HG03442 (cell line): ENCODE results near the gene ASPSCR1.

Source experiments
- ATAC-seq: cut with Tn5 transposase; IDR thresholded peaks from one replicate; pipeline ENCODE4 v1.9.1; 2021; ENCODE audit warnings: mild to moderate bottlenecking, moderate library complexity; ENCODE audit not compliant: unreplicated experiment

The ASPSCR1 gene

GRCh38 chr17:81977211-81977808 lies at the start of gene ASPSCR1:
Gene ASPSCR1 (plus strand): TSS chr17:81977629. CDS start chr17:81977647, 18 bp downstream.
- peak; percentile 77 for ATAC-seq

DNA sequence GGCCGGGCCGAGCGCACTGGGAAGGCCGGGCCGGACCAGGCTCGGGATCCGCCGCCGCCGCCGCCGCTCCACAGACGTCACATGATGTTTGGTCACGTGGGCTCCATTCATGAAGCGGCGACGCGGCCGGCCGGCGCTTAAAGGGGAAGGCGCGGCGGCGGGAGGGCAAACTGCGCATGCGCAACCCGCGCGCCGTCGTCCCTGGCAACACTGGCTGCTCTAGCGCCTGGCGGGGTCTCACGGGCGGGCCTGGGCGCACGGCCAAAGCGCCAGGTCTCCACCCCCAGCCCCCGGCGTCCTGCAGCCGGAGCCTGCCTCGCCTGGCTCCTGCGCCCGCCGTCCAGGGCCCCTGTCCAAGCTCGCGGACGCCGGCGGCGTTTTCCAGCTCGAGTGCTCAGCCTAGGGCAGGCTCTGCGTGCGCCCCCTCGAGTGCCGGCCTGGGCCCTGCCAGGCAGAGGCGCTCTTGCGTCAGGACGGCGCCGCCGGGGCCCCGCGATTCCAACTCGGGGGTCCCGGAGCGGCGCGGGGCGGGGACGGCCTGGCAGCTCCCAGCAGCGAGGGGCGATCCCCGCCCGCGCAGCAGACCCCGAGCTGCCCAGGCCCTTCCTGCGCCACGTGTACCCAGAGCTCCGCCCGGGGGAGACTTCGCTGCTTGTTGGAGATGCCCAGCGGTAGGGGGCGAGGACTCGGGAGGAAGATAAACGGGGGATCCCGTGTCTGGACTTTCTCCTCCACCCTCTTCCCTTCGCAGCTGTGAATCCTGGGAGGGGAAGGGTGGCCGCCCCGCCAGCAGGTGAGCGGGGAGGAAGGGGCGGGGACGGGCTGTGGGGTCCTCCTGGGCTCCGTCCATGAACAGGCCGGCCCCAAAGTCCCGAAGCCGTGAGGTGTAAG lies 49.5 kb upstream of the ASPSCR1 start, which contains the start of gene MAFG:
Gene MAFG (minus strand): TSS at position 83 of the 891 bp plus-strand sequence. CDS start 4,550 bp downstream, outside the sequence.
- peak; percentile 59 for ATAC-seq

- no peak for ATAC-seq
Observed at GRCh38 chr17:81928544-81929252, 48.7 kb upstream of the ASPSCR1 start.

GRCh38 chr17:81929253-81930141 lies 47.9 kb upstream of the ASPSCR1 start:
- no peak for ATAC-seq

DNA sequence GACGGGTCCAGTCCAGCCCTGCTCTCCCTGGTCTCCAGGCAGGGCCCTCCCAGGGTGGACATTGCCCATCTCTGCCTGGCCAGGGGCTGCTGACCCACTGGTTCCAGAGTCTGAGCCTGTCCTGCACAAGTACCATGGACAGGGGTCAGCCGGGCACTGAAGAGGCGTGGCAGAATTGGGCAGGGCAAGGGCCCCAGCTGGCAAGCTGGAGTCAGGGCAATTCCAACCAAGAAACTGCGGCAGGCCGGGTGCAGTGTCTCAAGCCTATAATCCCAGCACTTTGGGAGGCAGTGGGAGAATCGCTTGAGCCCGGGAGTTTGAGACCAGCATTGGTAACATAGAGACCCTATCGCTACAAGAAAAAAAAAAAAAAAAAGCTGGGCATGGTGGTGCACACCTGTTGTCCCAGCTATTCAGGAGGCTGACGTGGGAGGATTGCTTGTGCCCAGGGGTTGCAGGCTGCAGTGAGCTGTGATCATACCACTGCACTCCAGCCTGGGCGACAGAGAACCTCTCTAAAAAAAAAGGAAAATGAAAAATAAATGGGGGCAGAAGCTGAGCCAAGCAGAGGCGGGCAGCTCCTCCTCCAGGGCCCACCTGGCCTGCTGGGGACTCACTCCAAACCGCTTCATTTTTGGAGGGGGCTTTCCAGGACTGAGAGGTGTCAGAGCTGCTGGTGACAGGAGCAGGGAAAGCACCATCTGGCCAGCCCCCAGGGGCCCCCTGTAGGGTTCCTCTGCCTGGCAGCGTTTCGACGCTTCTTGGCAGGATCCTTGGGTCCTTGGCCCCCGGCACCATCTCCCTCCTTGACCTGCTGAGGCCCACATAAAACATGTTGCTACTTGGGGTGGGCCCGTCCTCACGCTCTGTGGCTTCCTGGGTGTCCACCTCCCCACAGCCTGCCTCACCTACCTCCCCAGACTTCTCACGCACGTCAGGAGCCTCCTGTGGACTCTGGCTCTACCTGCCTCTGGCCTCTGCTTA lies 47.0 kb upstream of the ASPSCR1 start:
- ATAC-seq = no peak

- ATAC-seq = no peak
Observed at GRCh38 chr17:81931189-81931556, 46.3 kb upstream of the ASPSCR1 start.

DNA sequence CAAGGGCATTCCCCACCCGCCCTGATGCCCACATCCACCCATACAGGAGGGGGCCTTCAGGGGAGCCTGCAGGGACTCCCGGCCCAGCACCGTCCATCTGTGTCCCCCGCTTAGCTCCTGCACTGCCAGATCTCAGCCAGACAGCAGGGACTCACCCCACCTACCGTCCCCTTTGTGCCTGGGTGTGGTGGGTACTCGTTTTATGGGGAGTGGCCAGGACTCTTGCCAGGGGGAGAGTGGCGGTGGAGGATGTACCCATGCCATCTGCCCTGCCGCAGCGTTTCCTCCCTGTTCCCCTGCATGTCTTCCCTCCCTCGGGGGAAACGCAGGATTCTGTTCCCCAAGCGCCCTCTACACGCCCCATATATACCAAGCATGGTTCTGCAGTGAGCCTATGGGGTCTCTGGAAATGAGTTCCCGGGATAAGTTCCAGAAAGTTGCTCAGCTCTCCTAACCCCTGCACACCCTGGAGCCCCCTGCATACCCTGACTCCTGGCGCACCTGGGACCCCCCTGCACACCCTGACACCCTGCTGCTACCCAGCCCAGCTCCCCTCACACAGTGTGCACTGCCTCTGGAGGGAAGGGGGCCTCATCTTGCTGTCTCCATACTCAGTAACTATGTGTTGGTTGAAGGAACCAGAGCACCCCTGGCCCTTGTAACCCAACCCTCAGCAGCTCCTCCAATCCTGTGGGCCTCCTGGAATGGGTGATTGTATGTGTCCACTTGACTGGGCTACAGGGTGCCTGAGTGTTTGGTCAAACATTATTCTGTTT lies 45.7 kb upstream of the ASPSCR1 start:
- ATAC-seq = no peak

DNA sequence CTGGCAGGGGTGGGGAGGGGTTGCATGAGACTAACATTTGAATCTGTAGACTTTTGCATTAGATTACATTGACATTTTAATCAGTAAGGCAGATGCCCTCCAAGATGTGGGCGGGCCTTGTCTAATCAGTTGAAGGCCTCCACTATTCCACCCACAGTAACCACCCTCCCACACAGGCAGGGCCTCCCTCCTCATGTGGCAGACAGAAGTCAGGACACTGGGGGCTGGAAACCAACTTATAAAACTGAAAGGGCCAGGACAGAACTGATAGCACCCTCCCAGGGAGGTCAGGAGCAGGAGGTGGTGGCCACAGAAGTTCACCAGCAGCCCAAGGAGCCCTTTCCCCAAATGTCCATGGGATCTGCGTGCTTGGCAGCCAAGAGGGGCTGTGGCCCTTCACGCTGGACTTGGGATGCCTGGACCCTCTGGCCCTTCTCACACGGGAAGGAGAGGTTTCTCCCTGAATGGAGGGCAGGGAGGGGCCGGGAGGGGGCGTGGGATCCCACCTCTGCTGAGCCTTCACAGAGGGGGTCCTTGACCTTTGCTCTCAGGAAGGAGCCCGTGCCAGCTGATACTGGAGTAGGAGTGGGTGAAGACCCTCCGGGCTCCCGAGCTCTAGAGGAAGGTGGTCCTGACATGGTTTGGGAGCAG lies 45.0 kb upstream of the ASPSCR1 start:
- ATAC-seq = no peak

DNA sequence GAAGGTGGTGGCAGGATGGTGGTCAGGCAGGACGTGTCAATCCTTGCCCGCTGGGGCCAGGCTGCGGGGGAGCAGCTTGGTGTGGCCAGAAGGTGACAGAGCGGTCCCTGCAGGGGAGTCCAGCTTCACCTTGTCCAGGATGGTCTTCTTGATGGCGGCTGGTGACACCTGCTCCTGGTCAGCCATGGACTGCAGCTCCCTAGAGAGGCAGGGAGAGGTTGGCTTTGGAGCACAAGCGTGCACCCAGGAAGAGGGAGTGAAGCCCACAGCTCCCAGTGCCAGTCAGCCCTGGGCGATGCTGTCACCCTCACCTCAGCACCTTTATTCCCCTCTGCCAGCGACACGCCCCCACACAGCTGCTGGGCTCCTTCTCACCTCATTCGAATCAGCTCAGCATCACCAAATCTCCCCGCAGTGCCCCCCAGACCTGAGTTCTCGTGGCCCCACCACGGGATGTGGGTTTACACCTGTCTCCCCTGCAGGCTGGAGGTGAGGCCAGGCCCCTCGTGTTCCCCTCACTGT lies 44.2 kb upstream of the ASPSCR1 start:
- ATAC-seq = no peak

DNA sequence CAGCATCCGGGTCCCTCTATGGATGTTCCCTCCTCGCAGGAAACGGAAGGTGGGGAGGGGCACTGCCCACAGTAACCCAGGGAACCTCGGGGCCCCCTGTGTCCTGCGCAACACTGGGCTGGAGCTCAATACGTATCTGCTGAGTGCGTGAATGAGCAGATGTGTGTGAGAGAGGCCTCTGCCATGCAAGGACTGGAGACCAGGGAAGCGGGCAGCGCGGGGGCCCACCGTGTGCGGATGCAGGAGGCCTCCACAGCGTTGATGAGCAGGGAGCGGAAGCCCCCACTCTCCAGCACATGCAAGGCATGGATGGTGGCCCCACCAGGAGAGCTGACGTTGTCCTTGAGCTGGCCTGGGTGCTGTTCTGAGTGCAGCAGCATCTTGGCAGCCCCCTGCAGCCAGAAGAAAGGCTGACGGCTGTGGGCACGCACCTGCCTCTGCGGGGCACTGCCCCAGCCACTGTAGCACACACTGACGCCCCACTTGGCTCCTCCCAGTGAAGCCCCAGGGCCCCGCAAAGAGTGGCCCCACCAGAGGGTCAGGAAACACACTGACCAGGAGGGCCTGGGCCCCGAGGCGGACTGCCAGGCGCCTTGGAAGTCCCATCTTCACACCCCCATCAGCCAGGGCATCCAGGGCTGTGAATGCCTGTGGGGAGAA lies 43.2 kb upstream of the ASPSCR1 start:
- ATAC-seq = no peak

GRCh38 chr17:81934850-81935708 lies 42.4 kb upstream of the ASPSCR1 start:
- ATAC-seq = no peak

DNA sequence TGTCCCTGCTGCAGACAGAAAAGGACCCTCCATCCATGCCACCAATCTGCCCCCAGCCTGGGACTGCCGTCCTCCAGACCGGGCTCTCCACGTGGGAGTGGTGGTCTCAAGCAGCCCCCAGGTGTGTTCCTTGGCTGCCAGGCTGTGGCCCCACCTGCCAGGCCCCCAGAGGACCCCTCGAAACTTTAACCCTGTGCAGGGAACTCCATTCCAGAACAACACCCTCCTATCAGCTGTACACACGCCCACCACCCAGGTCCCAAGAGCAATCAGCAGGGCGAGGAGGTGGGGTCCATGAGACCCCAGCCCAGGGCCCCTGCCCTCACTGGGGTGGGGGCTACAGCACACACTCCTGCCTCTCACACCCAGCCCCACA lies 41.7 kb upstream of the ASPSCR1 start:
- no peak for ATAC-seq

GRCh38 chr17:81939218-81939617 lies 38.2 kb upstream of the ASPSCR1 start:
- no peak for ATAC-seq

GRCh38 chr17:81939881-81940385 lies 37.5 kb upstream of the ASPSCR1 start:
- ATAC-seq = no peak

- ATAC-seq = no peak
Observed at GRCh38 chr17:81940538-81941483, 36.6 kb upstream of the ASPSCR1 start.
